ENCODE measurements around the gene PDHX.

DNA sequence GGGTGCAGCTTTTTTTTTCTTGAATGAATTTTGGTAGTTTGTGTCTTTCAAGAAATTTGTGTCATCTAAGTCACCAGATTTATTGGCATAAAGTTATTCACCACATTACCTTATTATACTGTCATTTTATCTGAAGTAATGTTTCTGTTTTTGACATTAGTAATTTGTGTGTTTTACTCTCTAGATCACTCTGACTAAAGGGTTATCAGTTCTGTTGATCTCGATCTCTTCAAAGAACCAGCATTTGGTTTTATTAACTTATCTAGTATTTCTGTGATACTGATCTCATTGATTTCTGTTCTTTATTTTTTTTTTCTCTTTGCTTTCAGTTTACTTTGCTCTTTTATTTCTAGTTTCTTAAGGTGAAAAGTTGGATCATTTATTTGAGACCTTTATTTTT, 55.5 kb downstream of the PDHX start:
- TF ChIP-seq, protein P1, sequence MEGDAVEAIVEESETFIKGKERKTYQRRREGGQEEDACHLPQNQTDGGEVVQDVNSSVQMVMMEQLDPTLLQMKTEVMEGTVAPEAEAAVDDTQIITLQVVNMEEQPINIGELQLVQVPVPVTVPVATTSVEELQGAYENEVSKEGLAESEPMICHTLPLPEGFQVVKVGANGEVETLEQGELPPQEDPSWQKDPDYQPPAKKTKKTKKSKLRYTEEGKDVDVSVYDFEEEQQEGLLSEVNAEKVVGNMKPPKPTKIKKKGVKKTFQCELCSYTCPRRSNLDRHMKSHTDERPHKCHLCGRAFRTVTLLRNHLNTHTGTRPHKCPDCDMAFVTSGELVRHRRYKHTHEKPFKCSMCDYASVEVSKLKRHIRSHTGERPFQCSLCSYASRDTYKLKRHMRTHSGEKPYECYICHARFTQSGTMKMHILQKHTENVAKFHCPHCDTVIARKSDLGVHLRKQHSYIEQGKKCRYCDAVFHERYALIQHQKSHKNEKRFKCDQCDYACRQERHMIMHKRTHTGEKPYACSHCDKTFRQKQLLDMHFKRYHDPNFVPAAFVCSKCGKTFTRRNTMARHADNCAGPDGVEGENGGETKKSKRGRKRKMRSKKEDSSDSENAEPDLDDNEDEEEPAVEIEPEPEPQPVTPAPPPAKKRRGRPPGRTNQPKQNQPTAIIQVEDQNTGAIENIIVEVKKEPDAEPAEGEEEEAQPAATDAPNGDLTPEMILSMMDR (IDR thresholded peaks at IDR 0.05; ENCODE audit: insufficient read depth, low read depth, low read length): no peak
- TF ChIP-seq EZH2 (IDR thresholded peaks at IDR 0.05; ENCODE audit: insufficient read depth, low read length): no peak
